PFSK-1 (cell line): Measurements from ENCODE around the gene SLC25A1.

Experiments
- POLR2AphosphoS5 ChIP-seq: IDR thresholded peaks from 2 replicates; pipeline ENCODE4 v1.6.1; 2012; ENCODE audit warnings: low read depth, mild to moderate bottlenecking, control low read depth, low read length, moderate library complexity
- SIN3A ChIP-seq: IDR thresholded peaks from 2 replicates; pipeline ENCODE4 v1.6.1; 2012; ENCODE audit warnings: mild to moderate bottlenecking, low read length, moderate library complexity, borderline replicate concordance; ENCODE audit not compliant: insufficient read depth

- TF ChIP-seq SIN3A (no peak), POLR2AphosphoS5 (no peak)
Observed at GRCh38 chr22:19182472-19183157, 4.1 kb upstream of the SLC25A1 start.
